ENCODE results near the gene GRHPR.

The GRHPR gene

GRCh38 chr9:37486256-37486615 is 63.7 kb downstream of the GRHPR start:
- no peak for DNase-seq

Measured in SIG-M5 (cell line).